ENCODE measurements around the gene CLDN10. TPM values are rescaled to one million over a fixed set of nuclear protein-coding genes. Genes with fewer than 3 reads are reported as not detected.

Gene CLDN10
- total and polyA plus RNA-seq, 2 of the 8 experiments (the other 6 are each of a cell fraction or from before 2014, with no cell fraction given) = 41.2 to 43.6 TPM

DNA sequence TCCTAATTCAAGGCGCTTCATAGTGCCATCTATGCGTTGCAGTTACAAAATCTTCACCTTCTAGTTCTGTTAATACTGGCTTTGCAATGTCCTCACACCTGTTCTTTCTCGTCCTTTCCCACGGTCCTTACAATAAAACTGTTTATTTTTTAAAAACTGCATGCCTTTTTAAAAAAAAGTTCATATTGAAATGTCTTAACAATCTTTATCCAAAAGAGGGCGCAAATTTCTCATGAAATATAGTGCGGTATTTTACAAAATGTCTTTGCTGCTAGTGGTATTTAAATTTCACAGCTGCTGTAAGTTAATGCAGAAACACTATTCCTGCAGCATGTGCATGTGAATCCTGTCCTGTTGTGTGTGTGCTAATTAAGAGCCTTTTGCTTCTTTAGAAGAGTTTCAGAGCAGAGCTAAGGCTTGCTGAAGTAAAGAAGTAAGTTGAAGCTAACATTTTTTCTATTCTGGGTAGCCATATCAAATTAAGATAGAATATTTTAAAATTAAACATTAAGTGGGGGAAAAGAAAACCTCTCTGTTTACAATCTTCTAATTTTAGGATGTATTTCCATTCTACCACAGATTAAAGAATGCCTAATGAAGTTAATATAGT is 15.8 kb upstream of the CLDN10 start:
- H3K18ac ChIP-seq (ENCODE audit: extremely low read depth, low read length) = no peak overlapping the region
- H3K4ac ChIP-seq (replicated peaks; ENCODE audit: insufficient read length, low read depth, low read length) = no peak overlapping the region
- H2BK20ac ChIP-seq (ENCODE audit: low read length) = no peak overlapping the region
- no peak overlapping the region for H4K91ac ChIP-seq (replicated peaks; ENCODE audit: insufficient read length, low read length)
- H2AFZ ChIP-seq (ENCODE audit: low read length) = no peak overlapping the region
- no peaks in the 10 kb centered on the region for H4K20me1 ChIP-seq (replicated peaks in 1 of 2; ENCODE audit: control insufficient read depth in 1 of 2, insufficient read depth in 2 of 2, low read length in 2 of 2)
- ChIA-PET CTCF (ENCODE audit: partially characterized antibody) (interaction anchor here (0.6 to 2.4 kb wide), 21 partner anchors 10 to 328 kb away, joined by 3 to 25 read pairs (median 5); partner anchors contain the start of gene CLDN10), POLR2A (ENCODE audit: partially characterized antibody) (no interaction called here)
- no peak overlapping the region for H2BK12ac ChIP-seq (ENCODE audit: low read depth, low read length)
- H3K27me3 ChIP-seq (replicated peaks in 1 of 4; ENCODE audit: control insufficient read depth in 3 of 4, extremely low read depth in 1 of 4, insufficient read depth in 3 of 4, low read length in 3 of 4) = no peaks in the 10 kb centered on the region
- H3K4me2 ChIP-seq (ENCODE audit: insufficient read depth in 1 of 2, low read depth in 2 of 2, low read length in 2 of 2) = no peak overlapping the region
- FAIRE-seq (no peak), DNase-seq (ENCODE audit: low read depth in 1 of 2, low spot score in 2 of 2) (no peak)
- H3K4me3 ChIP-seq (ENCODE audit: extremely low read depth in 1 of 4, insufficient read depth in 2 of 4, low read depth in 3 of 4, low read length in 4 of 4) = no peak overlapping the region
- no peak overlapping the region for H2BK15ac ChIP-seq (ENCODE audit: low read length)
- no peaks in the 10 kb centered on the region for H3K36me3 ChIP-seq (ENCODE audit: control insufficient read depth in 2 of 4, insufficient read depth in 4 of 4, low read length in 3 of 4)
- H4K5ac ChIP-seq (ENCODE audit: insufficient read length, low read depth, low read length) = no peak overlapping the region
- peaks cover 0 to 3% (median under 1%) of the 10 kb centered on the region in 4 experiments; a peak in 3 of 7 replicates for H3K4me1 ChIP-seq (replicated peaks in 1 of 4; ENCODE audit: control insufficient read depth in 3 of 4, insufficient read depth in 4 of 4, low read length in 3 of 4)
- H3K56ac ChIP-seq (replicated peaks; ENCODE audit: insufficient read length, low read depth, low read length) = no peak overlapping the region
- no peak overlapping the region for H2AK5ac ChIP-seq (ENCODE audit: low read depth, low read length)
- no peak overlapping the region for H3K9ac ChIP-seq (replicated peaks in 1 of 4; ENCODE audit: extremely low read depth in 1 of 4, low read depth in 3 of 4, low read length in 3 of 4)
- H3K9me3 ChIP-seq (ENCODE audit: insufficient read depth in 2 of 2, low read depth in 1 of 2, low read length in 1 of 2) = no peaks in the 10 kb centered on the region
- H3K79me1 ChIP-seq (ENCODE audit: low read depth, low read length) = no peaks in the 10 kb centered on the region
- no peak overlapping the region for H3K14ac ChIP-seq (ENCODE audit: insufficient read length)
- WGBS, 2 experiments (ENCODE audit: extremely low coverage in 1 of 2, insufficient coverage in 1 of 2, insufficient read length in 1 of 2, insufficient replicate concordance in 2 of 2, low coverage in 1 of 2, low lambda C conversion rate in 2 of 2, missing lambda C conversion rate in 1 of 2) = 42% methylated on average over 6 of the region's 6 CpGs; no CpG with 5 or more reads in 1 of the 2 experiments
- no peak overlapping the region for H3K27ac ChIP-seq (ENCODE audit: low read depth, low read length)
- H3K23ac ChIP-seq (ENCODE audit: insufficient read length) = no peak overlapping the region
- no peaks in the 10 kb centered on the region for H3K23me2 ChIP-seq (ENCODE audit: low read depth, low read length)
- H2BK120ac ChIP-seq (replicated peaks; ENCODE audit: low read depth, low read length) = no peak overlapping the region
- H2BK5ac ChIP-seq (ENCODE audit: low read depth, low read length) = no peak overlapping the region
- H3K79me2 ChIP-seq (ENCODE audit: control insufficient read depth in 1 of 2, insufficient read depth in 2 of 2, low read length in 2 of 2) = no peaks in the 10 kb centered on the region
- H4K8ac ChIP-seq (ENCODE audit: extremely low read depth, insufficient read depth, low read length) = no peak overlapping the region
- TF ChIP-seq E2F6 (IDR thresholded peaks at IDR 0.05) (no peak), CTCF (IDR thresholded peaks at IDR 0.05; ENCODE audit: control extremely low read depth in 1 of 3, insufficient read depth in 1 of 3, low read depth in 1 of 3, low read length in 3 of 3) (peak in 1 of 3 experiments; percentile 29; a peak in 1 of 4 replicates), RNF2 (IDR thresholded peaks at IDR 0.05; ENCODE audit: borderline replicate concordance, low read depth, low read length, missing control alignments, poor library complexity, severe bottlenecking) (no peak), EZH2 (IDR thresholded peaks at IDR 0.05; ENCODE audit: low read depth, low read length, severe bottlenecking) (no peak)
